GM19035 (cell line): Measurements from ENCODE around the gene STX16.

Experiments
- ATAC-seq: cut with Tn5 transposase; IDR thresholded peaks from one replicate; pipeline ENCODE4 v1.9.1; 2021; ENCODE audit not compliant: unreplicated experiment

Gene STX16

GRCh38 chr20:58651946-58652605 is 993 bp downstream of the STX16 start:
- ATAC-seq, result peak; percentile 55

GRCh38 chr20:58652606-58653294 is 1.7 kb downstream of the STX16 start:
- ATAC-seq, result no peak

DNA sequence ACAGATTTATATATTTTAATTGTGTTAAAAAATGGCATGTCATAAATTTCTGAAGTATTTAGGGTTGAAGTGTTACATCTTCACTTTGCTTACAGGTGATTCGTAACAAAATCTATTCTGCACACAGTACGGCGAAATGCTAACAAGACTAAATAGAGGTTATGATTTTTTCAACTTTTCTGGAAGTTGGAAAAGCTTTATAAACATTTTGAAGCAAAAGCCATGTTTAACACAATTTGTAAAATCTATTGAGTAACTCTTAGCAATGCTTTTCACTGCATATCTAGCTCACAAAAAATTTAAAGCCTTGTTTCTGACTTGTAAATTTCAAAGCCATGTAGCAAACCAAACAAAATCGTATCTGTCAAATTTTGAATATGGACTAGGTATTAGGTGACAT is 3.3 kb downstream of the STX16 start:
- ATAC-seq, result no peak

- no peak for ATAC-seq
Measured at GRCh38 chr20:58655328-58656107, 4.4 kb downstream of the STX16 start.

DNA sequence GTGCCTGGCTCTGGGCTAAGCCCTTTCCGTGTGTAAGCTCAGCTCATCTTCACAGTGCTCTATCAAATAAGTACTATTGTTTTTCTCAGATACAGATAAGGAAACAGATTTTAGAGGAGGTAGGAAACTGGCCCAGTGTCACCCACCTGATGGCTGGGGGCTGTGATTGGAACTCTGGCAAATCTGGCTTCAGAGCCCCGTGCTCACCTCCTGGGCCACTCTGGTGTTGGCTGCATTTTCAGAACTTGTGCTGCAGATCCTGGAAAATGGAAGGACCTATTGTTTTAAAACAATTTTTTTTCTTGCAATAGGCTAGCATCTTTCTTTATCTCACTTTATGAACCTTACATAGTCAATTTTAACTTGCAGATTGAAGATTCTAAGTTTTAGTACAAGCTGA is 5.7 kb downstream of the STX16 start:
- ATAC-seq, result no peak

- no peak for ATAC-seq
Measured at GRCh38 chr20:58657262-58657661, 6.2 kb downstream of the STX16 start.

GRCh38 chr20:58657986-58658385 is 6.9 kb downstream of the STX16 start:
- ATAC-seq, result no peak

- ATAC-seq, result no peak
Measured at GRCh38 chr20:58658760-58659159, 7.7 kb downstream of the STX16 start.

DNA sequence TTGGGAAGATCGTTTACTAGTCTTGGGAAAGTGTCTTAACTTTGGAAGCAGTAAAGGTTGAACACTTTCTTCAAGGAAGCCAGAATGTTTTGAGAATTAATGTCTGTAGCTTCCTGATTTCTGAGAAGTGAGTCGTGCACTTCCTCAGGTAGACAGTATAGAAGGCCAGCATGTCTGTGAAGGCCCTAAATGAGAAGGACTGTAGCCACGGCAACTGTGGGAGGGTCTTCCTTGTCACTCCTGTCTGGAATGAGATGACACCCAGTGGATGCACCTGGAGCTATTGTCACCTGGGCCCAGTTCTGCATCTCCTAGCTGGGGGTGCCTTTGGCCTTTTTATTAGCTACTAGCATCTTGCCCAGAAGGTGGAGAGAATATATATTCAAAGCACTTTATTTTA is 8.8 kb downstream of the STX16 start:
- no peak for ATAC-seq

DNA sequence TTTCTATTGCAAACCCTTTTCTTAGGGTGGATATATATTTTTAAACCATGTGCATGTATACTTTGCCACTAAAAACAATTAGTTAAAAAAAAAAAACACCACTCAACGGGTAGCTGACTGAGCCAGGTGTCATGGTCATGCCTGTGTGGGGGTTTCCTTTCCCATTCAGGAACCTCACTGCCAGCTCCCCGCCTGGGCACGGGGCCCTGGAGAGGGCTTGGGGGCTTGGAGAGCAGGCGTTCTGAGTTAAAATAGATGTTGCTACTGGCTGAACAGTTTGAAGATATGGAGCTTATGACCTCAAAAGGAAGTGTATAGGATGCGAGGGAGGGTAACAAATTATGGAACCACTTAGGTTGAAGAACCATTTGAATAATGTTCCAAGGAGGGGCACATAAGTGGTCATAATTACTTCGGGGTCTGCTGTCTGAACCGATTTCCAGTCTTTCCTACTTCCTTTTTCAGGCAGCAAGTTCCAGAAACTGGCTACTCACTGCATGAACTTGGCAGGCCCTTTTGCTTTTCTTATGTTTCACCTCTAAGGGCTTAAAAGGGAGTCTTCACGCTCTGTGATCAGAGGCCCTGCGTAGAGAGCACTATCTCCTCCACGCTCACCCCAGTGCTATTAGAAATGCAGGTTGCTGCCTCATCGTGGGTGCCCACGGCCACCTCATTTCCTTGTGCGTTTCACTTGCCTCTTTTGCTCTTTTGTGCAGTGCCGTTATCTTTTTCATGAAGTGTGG is 9.9 kb downstream of the STX16 start:
- ATAC-seq, result no peak

DNA sequence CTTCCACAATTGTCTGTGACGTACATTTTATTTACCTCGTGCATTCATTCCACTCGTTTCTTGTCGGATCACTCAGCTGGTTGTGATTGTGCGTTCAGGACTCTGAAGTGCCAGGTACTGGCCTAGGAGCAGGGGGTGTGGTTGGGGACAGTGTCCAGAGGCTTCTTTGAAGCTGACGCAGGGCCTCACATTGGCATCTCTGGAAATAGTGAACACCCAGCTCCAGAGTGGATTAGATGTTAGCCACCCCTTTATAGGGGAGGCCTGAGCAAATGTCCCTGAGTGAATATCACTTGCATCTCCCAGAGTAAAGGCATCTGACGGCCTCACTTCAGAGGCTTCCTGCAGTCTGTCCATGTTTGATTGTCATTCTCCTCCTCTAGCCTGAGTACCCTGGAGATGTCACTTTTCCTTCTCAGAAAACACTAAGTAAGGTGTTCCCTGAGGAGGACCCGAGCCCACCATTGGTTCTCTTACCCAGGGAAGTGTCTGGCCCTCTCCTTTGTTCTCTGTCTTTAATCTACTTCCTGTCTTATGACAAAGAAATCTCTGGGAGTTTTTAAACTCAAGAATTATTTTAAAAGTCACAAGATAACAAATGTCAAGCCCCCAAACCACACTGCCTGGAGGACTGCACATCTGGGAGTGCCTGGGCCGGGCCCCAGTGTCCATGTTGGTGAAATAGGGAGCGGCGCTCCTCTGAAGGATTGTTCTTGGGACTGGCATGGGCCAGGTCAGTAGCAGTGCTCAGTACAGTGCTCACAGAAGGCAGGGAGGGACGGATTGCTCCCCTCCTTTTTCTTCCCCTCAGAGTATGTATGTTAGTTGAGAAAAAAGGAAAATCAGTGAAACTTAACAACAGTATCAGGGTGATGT is 10.8 kb downstream of the STX16 start:
- ATAC-seq, result no peak

- no peak for ATAC-seq
Measured at GRCh38 chr20:58664331-58664730, 13.2 kb downstream of the STX16 start.

- ATAC-seq, result no peak
Measured at GRCh38 chr20:58664883-58665282, 13.8 kb downstream of the STX16 start.

DNA sequence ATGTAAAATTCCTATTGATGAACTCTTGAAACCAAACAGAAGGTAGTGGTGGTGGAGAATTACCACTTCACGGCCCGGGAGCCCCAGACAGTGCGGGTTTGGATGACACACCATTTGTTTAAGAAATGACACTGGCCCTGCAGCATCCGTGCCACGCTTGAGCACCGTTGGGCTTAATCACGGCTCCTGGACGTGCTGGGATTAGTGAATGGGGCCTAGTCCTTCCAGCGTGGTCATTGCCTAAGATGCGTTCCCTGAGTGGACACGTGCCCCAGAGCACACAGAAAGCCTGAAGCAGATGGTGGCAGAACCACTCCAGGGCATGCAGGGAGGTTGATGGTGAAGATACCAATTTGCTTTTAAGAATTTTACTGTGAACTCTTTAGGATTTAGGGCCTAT is 14.5 kb downstream of the STX16 start:
- no peak for ATAC-seq

- no peak for ATAC-seq
Measured at GRCh38 chr20:58666702-58667101, 15.6 kb downstream of the STX16 start.

DNA sequence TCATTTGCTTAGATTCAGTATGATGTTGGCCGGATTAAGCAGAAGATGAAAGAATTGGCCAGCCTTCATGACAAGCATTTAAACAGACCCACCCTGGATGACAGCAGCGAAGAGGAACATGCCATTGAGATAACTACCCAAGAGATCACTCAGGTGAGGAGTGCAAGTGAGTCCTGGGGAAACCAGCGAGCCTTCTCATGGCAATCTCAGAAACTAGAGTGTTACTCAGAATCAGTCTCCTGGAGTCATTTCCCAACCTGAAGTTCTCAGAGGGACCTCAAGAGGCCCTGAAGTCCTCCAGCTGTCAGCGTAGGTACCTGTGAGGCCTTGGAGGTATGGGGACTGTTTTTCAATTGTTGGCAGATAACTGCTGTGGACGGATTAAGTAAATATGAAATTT is 16.9 kb downstream of the STX16 start:
- ATAC-seq, result no peak

GRCh38 chr20:58668901-58669286 is 17.8 kb downstream of the STX16 start:
- no peak for ATAC-seq

DNA sequence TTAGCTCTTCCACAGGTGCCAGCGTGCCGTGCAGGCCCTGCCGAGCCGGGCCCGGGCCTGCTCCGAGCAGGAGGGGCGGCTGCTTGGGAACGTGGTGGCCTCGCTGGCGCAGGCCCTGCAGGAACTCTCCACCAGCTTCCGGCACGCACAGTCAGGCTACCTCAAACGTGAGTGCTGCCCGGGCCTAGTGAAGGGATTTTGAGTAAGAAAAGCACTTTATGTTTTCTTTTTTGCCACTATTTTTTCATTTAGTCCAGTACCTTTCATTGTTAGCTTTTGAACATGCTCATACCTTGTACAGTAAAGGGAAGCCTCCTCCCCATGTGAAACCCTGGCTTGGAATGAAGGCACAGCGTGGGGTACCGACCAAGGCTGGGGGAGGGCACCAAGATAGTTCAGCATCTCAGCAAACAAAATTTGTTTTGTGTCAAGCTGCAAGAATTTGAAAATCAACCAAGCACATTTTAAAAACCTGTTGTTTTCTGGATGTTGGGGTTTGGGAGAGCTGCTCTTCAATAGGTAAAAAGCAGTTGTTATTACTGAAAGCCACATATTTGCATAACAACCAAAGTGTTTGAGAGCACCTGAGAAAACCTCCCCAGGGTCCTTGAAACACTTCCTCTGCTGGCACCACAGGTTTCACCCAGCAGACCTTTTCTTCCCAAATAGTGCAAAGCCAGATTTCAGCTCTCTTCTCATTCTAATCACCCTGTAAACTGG is 18.4 kb downstream of the STX16 start:
- ATAC-seq, result peak; percentile 81

- no peak for ATAC-seq
Measured at GRCh38 chr20:58670102-58670501, 19.0 kb downstream of the STX16 start.

- no peak for ATAC-seq
Measured at GRCh38 chr20:58670659-58671058, 19.6 kb downstream of the STX16 start.
